ENCODE results near the gene ETF1.

- no peak for TF ChIP-seq CTCF (IDR thresholded peaks at IDR 0.05)
- TF ChIP-seq POLR2A (IDR thresholded peaks at IDR 0.05): no peak
Observed at GRCh38 chr5:138549414-138549813, 6.4 kb upstream of the ETF1 start.

Measured in testis (tissue), 2 donors.